HepG2 (cell line): Measurements from ENCODE around the gene STK39.

ENCODE experiments used
- BCL6 ChIP-seq: IDR thresholded peaks from 2 replicates; pipeline ENCODE4 v1.6.1; 2016; ENCODE audit warnings: missing genetic modification reagents, missing compliant biosample characterization
- EHMT2 ChIP-seq: fragments of 200-600 bp; sonication (generic); IDR thresholded peaks from 2 replicates; pipeline ENCODE4 v1.7.0; 2017; ENCODE audit warnings: antibody characterized with exemption, low read depth, low read length, borderline replicate concordance
- ELF1 ChIP-seq: sonication (generic); formaldehyde crosslinking; IDR thresholded peaks from 2 replicates; pipeline ENCODE4 v1.4.0; 2020; ENCODE audit warnings: missing genetic modification reagents
- JUND ChIP-seq: sonication (generic); formaldehyde crosslinking; IDR thresholded peaks from 2 replicates; pipeline ENCODE4 v1.8.0; 2022; ENCODE audit warnings: mild to moderate bottlenecking, missing genetic modification reagents
- POLR2A ChIP-seq, 2 experiments: IDR thresholded peaks; 2 replicates each; pipeline ENCODE4 v1.6.1; 2011; ENCODE audit warnings: low read depth in 2 of 2, low read length in 2 of 2, mild to moderate bottlenecking in 1 of 2, moderate library complexity in 1 of 2; ENCODE audit not compliant: insufficient read depth in 1 of 2
- SUZ12 ChIP-seq: fragments of 150-350 bp; IDR thresholded peaks from 2 replicates; pipeline ENCODE4 v1.6.1; 2014; ENCODE audit warnings: low read depth, low read length
- ZBTB40 ChIP-seq, 2 experiments: fragments of 450-650 bp in 1 of 2; sonication (generic) in 1 of 2; formaldehyde crosslinking in 1 of 2; IDR thresholded peaks; 2 replicates each; pipeline versions ENCODE4 v1.6.1 to v1.8.0; 2016 to 2022; ENCODE audit warnings: antibody characterized with exemption in 1 of 2, mild to moderate bottlenecking in 1 of 2, missing genetic modification reagents in 1 of 2
- ZNF75D ChIP-seq: sonication (generic); formaldehyde crosslinking; IDR thresholded peaks from 2 replicates; pipeline ENCODE4 v1.8.1; 2023; ENCODE audit warnings: missing genetic modification reagents, mild to moderate bottlenecking, borderline replicate concordance
- TF ChIP-seq, protein P1 (sequence below): sonication (generic); formaldehyde crosslinking; IDR thresholded peaks from 2 replicates; pipeline ENCODE4 v1.5.0; 2020; ENCODE audit warnings: mild to moderate bottlenecking, missing genetic modification reagents, moderate library complexity

DNA sequence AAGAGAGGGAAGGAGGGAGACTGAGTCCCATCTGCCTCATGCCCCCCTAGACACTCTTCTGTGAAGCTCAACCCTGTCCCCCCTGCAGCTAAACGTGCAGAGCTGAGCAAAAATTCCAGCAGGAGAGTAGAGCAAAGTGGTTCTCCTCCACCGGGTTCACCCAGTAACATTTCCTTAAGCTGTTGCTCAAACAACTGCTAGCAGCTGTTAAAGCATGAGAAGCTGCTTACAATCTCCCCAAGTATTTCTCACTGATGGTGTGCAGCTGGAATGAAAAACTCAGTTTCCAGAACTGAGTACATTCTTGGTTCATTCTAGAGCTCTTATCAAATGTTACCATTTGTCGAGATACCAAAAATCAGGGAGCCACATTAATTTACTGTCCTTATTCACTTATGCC lies 92.3 kb downstream of the STK39 start:
- TF ChIP-seq BCL6 (CRISPR knock-in tag), result no peak
- no peak for TF ChIP-seq JUND
- no peak for TF ChIP-seq POLR2A (IDR thresholded peaks at IDR 0.05; ENCODE audit: insufficient read depth in 1 of 2, low read depth in 2 of 2, low read length in 2 of 2)
- no peak for TF ChIP-seq ELF1 (CRISPR knock-in tag)
- no peak for TF ChIP-seq ZNF75D (CRISPR knock-in tag)
- TF ChIP-seq EHMT2, result no peak
- TF ChIP-seq, protein P1, sequence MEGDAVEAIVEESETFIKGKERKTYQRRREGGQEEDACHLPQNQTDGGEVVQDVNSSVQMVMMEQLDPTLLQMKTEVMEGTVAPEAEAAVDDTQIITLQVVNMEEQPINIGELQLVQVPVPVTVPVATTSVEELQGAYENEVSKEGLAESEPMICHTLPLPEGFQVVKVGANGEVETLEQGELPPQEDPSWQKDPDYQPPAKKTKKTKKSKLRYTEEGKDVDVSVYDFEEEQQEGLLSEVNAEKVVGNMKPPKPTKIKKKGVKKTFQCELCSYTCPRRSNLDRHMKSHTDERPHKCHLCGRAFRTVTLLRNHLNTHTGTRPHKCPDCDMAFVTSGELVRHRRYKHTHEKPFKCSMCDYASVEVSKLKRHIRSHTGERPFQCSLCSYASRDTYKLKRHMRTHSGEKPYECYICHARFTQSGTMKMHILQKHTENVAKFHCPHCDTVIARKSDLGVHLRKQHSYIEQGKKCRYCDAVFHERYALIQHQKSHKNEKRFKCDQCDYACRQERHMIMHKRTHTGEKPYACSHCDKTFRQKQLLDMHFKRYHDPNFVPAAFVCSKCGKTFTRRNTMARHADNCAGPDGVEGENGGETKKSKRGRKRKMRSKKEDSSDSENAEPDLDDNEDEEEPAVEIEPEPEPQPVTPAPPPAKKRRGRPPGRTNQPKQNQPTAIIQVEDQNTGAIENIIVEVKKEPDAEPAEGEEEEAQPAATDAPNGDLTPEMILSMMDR (CRISPR knock-in tag), result no peak
- no peak for TF ChIP-seq ZBTB40 (IDR thresholded peaks at IDR 0.05)
- no peak for TF ChIP-seq ZBTB40 (CRISPR knock-in tag; IDR thresholded peaks at IDR 0.05)
- no peak for TF ChIP-seq SUZ12
